HepG2 (cell line): Measurements from ENCODE around the gene PNKD. TPM values are rescaled to one million over a fixed set of nuclear protein-coding genes. Genes with fewer than 3 reads are reported as not detected.

Experiments
- ATAC-seq: fragments of 200-7000 bp; cut with Tn5 transposase; 3 replicates; pipeline ENCODE4 v1.9.1; 2020; ENCODE audit warnings: mild to moderate bottlenecking, moderate library complexity
- BruUV-seq: library from RNA; stranded (reverse); fragments of 400-500 nt; replicated peaks from 2 replicates; lab custom pipeline; 2021; lab: Mats Ljungman, UMichigan
- CTCF ChIA-PET: fragments of 300-600 bp; formaldehyde crosslinking; extraction: SDS; loops from one replicate; lab custom pipeline; 2021; ENCODE audit warnings: low total read pairs, inconsistent platforms, low intra/inter-chr PET ratio; lab: Yijun Ruan, JAX
- POLR2A ChIA-PET: fragments of 350-600 bp; sonication (Branson Sonifier 250); formaldehyde crosslinking; loops from one replicate; lab custom pipeline; 2020; ENCODE audit warnings: antibody characterized with exemption, inconsistent platforms; lab: Yijun Ruan, JAX
- DNase-seq: peaks from one replicate; pipeline ENCODE4 v3.0.0-alpha.2; 2015; ENCODE audit warnings: low spot score
- FAIRE-seq: peaks from 3 replicates; lab custom pipeline; 2011; peaks lifted over from hg19 to GRCh38; lab: Jason Lieb, UNC
- H2AFZ ChIP-seq: one replicate; pipeline ENCODE4 v1.6.1; 2011; ENCODE audit warnings: low read length, inconsistent platforms
- H3K27ac ChIP-seq: fragments of 300-600 bp; 3 replicates; pipeline ENCODE4 v1.8.0; 2011; ENCODE audit warnings: mixed run types, mild to moderate bottlenecking, mixed read lengths, low read length, inconsistent platforms; ENCODE audit not compliant: insufficient read depth; ENCODE audit errors: extremely low read length
- H3K27me3 ChIP-seq, 2 experiments: fragments of 200-600 bp in 1 of 2; 2 replicates in 1 of 2; 3 replicates in 1 of 2; pipeline versions ENCODE4 v1.6.0 to v1.8.0; 2011; ENCODE audit warnings: low read length in 2 of 2, mild to moderate bottlenecking in 2 of 2, moderate library complexity in 2 of 2, inconsistent platforms in 1 of 2; ENCODE audit not compliant: insufficient read depth in 2 of 2, control insufficient read depth in 1 of 2
- H3K36me3 ChIP-seq, 2 experiments: fragments of 200-600 bp in 1 of 2; replicated peaks in 1 of 2; 2 replicates in 1 of 2; 3 replicates in 1 of 2; pipeline versions ENCODE4 v1.5.1 to v1.8.0; 2011; ENCODE audit warnings: low read length in 2 of 2, inconsistent platforms in 1 of 2; ENCODE audit not compliant: insufficient read depth in 2 of 2, control insufficient read depth in 1 of 2
- H3K4me1 ChIP-seq: 2 replicates; pipeline ENCODE4 v1.5.1; 2012; ENCODE audit warnings: low read length, inconsistent platforms; ENCODE audit not compliant: insufficient read depth
- H3K4me2 ChIP-seq: 2 replicates; pipeline ENCODE4 v1.6.0; 2011; ENCODE audit warnings: low read depth, low read length, inconsistent platforms
- H3K4me3 ChIP-seq, 3 experiments: fragments of 200-600 bp in 1 of 3; sonication (generic), shearing (Covaris generic) in 1 of 3; replicated peaks in 1 of 3; 2 replicates each; pipeline ENCODE4 v1.5.1; 2011 to 2016; ENCODE audit warnings: low read length in 3 of 3, inconsistent platforms in 2 of 3, low read depth in 2 of 3, mild to moderate bottlenecking in 2 of 3, control low read depth in 1 of 3, mixed read lengths in 1 of 3; ENCODE audit not compliant: insufficient read depth in 1 of 3
- H3K79me2 ChIP-seq: one replicate; pipeline ENCODE4 v1.6.1; 2011; ENCODE audit warnings: low read length, inconsistent platforms; ENCODE audit not compliant: insufficient read depth
- H3K9ac ChIP-seq: 2 replicates; pipeline ENCODE4 v1.6.0; 2011; ENCODE audit warnings: mild to moderate bottlenecking, low read depth, low read length, inconsistent platforms; ENCODE audit not compliant: insufficient read depth
- H3K9me3 ChIP-seq: 2 replicates; pipeline ENCODE4 v1.5.1; 2012; ENCODE audit warnings: mild to moderate bottlenecking, low read length
- H4K20me1 ChIP-seq: 2 replicates; pipeline ENCODE4 v1.6.0; 2011; ENCODE audit warnings: inconsistent platforms, mild to moderate bottlenecking, low read length, moderate library complexity; ENCODE audit not compliant: insufficient read depth
- ARID2 ChIP-seq: sonication (generic); formaldehyde crosslinking; IDR thresholded peaks from 2 replicates; pipeline ENCODE4 v1.8.1; 2022; ENCODE audit warnings: mild to moderate bottlenecking, missing genetic modification reagents, borderline replicate concordance
- BRD4 ChIP-seq: sonication (generic); formaldehyde crosslinking; IDR thresholded peaks from 2 replicates; pipeline ENCODE4 v1.4.0; 2020; ENCODE audit warnings: missing genetic modification reagents
- CHD2 ChIP-seq: IDR thresholded peaks from 2 replicates; pipeline ENCODE4 v1.6.1; 2011; ENCODE audit warnings: low read depth, low read length, improper control_type of control experiment
- ERF ChIP-seq: IDR thresholded peaks from 2 replicates; pipeline ENCODE4 v1.6.1; 2018; ENCODE audit warnings: missing biosample characterization, missing genetic modification reagents
- IRF9 ChIP-seq: sonication (generic); formaldehyde crosslinking; IDR thresholded peaks from 2 replicates; pipeline ENCODE4 v1.8.0; 2022; ENCODE audit warnings: missing genetic modification reagents, mild to moderate bottlenecking, borderline replicate concordance
- KAT8 ChIP-seq: IDR thresholded peaks from 2 replicates; pipeline ENCODE4 v1.6.1; 2016; ENCODE audit warnings: missing genetic modification reagents, missing compliant biosample characterization
- LCORL ChIP-seq, 2 experiments: fragments of 450-650 bp in 1 of 2; sonication (generic) in 1 of 2; formaldehyde crosslinking in 1 of 2; IDR thresholded peaks; 2 replicates each; pipeline versions ENCODE4 v1.5.0 to v1.6.1; 2017 to 2020; ENCODE audit warnings: antibody characterized with exemption in 1 of 2, missing genetic modification reagents in 1 of 2
- NFATC3 ChIP-seq: sonication (generic); formaldehyde crosslinking; IDR thresholded peaks from 2 replicates; pipeline ENCODE4 v1.5.1; 2020; ENCODE audit warnings: mild to moderate bottlenecking, missing genetic modification reagents
- PRDM15 ChIP-seq: sonication (generic); formaldehyde crosslinking; IDR thresholded peaks from 2 replicates; pipeline ENCODE4 v1.4.0; 2020; ENCODE audit warnings: missing genetic modification reagents
- ZNF234 ChIP-seq: sonication (generic); formaldehyde crosslinking; conservative IDR thresholded peaks from 2 replicates; pipeline ENCODE4 v1.5.1; 2020; ENCODE audit warnings: mild to moderate bottlenecking, missing genetic modification reagents
- ZNF264 ChIP-seq: sonication (generic); formaldehyde crosslinking; IDR thresholded peaks from 2 replicates; pipeline ENCODE4 v1.4.0; 2020; ENCODE audit warnings: missing genetic modification reagents
- ZNF34 ChIP-seq: sonication (generic); formaldehyde crosslinking; IDR thresholded peaks from 2 replicates; pipeline ENCODE4 v1.4.0; 2020; ENCODE audit warnings: mild to moderate bottlenecking, missing genetic modification reagents, borderline replicate concordance
- ZNF441 ChIP-seq: sonication (generic); formaldehyde crosslinking; IDR thresholded peaks from 2 replicates; pipeline ENCODE4 v1.7.0; 2021; ENCODE audit warnings: missing genetic modification reagents, borderline replicate concordance
- ZNF589 ChIP-seq: sonication (generic); formaldehyde crosslinking; conservative IDR thresholded peaks from 2 replicates; pipeline ENCODE4 v1.8.0; 2022; ENCODE audit warnings: mild to moderate bottlenecking, moderate library complexity, missing genetic modification reagents
- ZNF788 ChIP-seq: sonication (generic); formaldehyde crosslinking; IDR thresholded peaks from 2 replicates; pipeline ENCODE4 v1.5.0; 2020; ENCODE audit warnings: mild to moderate bottlenecking, missing genetic modification reagents, borderline replicate concordance
- WGBS: methylation state at CpG from one replicate; pipeline ENCODE4 v1.1.6; 2017; ENCODE audit warnings: low lambda C conversion rate; 5-methylcytosine and 5-hydroxymethylcytosine counted together
- in situ Hi-C: cut with HindIII; loops from 2 replicates; pipeline ENCODE4 v1.10.0; 2017; ENCODE audit warnings: low pct_unique_long_range_greater_than_20kb; ENCODE audit not compliant: extremely low pct_ligation_motif_present
- intact Hi-C: fragments of 100-400 bp; cut with micrococcal nuclease; formaldehyde crosslinking; loops from one replicate; pipeline ENCODE4 v1.10.0; 2022; ENCODE audit not compliant: unreplicated experiment
- polyA plus RNA-seq, 8 experiments: library from polyadenylated mRNA; depleted of rRNA in 3 of 8; stranded (reverse) in 7 of 8; unstranded in 1 of 8; fragments of >200 nt; fragmentation: Illumina TruSeq in 4 of 8; extraction: Trizol in 4 of 8; gene quantifications; 2 replicates each; pipeline versions ENCODE4 v1.2.1 to v1.2.3, GENCODE V29; 2011 to 2016; ENCODE audit warnings: low read depth in 4 of 8, missing spikeins in 1 of 8, mixed read lengths in 1 of 8; ENCODE audit not compliant: insufficient read depth in 1 of 8
- total RNA-seq, 5 experiments: library from RNA; depleted of rRNA; stranded (reverse); fragments of >200 nt; fragmentation: Illumina TruSeq; extraction: Trizol; gene quantifications; 2 replicates each; pipeline ENCODE4 v1.2.3, GENCODE V29; 2016; ENCODE audit warnings: low read depth in 1 of 5
- TF ChIP-seq, protein P1 (sequence below): sonication (generic); formaldehyde crosslinking; IDR thresholded peaks from 2 replicates; pipeline ENCODE4 v1.8.0; 2022; ENCODE audit warnings: mild to moderate bottlenecking, missing genetic modification reagents

Gene PNKD
- total and polyA plus RNA-seq, 2 of the 13 experiments (the other 11 are each of a cell fraction or from before 2014, with no cell fraction given), result 55.9 to 80.4 TPM

DNA sequence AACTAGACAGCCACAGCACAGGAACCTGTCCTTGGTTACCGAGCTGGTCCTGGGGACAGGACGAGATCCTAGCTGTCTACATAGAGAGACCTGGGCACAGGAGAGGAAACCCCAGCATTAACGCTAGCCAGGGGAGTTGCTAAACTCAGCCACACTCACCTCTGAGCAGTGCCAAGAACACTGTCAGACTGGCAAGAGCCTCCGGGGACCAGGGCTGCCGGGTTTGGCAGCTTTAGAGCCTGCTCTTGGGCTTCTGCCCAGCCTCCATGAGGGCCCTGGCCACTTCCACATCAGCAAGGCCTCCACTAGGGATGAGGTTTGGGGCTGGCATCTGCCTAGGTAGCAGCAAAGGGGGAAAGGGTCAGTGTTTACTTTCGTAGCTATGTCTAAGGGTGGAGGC lies 15.3 kb downstream of the PNKD start (continued):
- TF ChIP-seq CHD2 (no peak), NFATC3 (CRISPR knock-in tag) (no peak), IRF9 (no peak), ZNF589 (CRISPR knock-in tag) (no peak), ZNF788 (CRISPR knock-in tag) (no peak), ERF (CRISPR knock-in tag) (no peak)

DNA sequence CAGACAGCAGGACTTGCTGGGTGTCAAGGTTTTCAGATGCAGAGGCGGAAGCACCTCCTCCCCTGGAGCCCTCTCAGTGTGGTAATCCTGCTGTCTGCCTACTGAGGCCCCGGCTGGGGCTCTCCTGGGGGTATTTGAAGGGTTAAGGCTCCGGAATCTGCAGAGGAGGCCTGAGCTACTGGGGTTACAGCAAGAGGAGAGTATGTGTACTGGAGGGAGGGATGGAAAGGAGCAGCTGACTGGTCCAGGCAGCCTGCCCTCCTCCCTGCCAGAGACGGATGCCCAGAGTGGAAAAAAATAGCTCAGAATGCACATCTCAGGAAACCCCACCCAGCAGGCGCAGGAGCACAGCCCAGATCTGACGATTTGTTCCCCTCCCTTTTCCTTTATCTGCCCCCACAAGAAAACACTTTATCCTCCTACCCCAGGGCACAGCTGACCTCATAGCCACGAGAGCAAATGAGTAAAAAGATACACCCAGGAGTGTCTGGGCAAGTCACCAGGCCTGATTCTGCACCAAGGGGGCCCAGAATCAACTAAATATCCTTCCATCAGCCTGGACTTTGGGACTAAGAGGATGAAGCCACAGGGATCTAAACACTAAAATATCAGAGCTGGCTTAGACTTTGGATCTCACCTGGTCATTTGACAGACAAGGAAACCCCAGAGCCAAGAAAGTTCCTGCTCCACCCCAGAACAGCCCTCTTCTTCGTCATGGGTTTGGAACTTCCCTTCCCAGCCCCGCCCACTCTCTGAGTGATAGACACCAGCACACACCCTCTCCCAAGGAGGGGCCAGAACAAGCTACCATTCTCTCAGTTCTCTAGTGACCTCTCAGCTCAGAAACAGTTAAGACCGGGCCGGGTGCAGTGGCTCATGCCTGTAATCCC lies 16.5 kb downstream of the PNKD start:
- Histone ChIP-seq H2AFZ (no peak overlapping the region), H3K27me3 (no peaks in the 10 kb centered on the region; a peak in 1 of 5 replicates), H3K27ac (peak overlapping the region; percentile 64), H3K9me3 (no peaks in the 10 kb centered on the region), H3K36me3 (peaks cover 10 to 21% of the 10 kb centered on the region in 2 experiments), H3K4me2 (peak overlapping the region; percentile 67), H4K20me1 (peaks cover 64% of the 10 kb centered on the region), H3K9ac (peak overlapping the region; percentile 55), H3K79me2 (peaks cover 80% of the 10 kb centered on the region), H3K4me3 (peak overlapping the region in 1 of 3 experiments; percentile 43; a peak in 2 of 6 replicates), H3K4me1 (peaks cover 76% of the 10 kb centered on the region)
- DNase-seq (peak; percentile 96), FAIRE-seq (peak; percentile 84), ATAC-seq (peak; percentile 67)
- no TSS peak for BruUV-seq
- in situ Hi-C loops, result no loop called here
- intact Hi-C loops, result loop anchor here (1.0 kb wide), 1 partner anchor 17 kb away; the partner anchor contains the start of genes AAMP and PNKD
- POLR2A ChIA-PET, result interaction anchor here (0.7 to 6.7 kb wide), 19 partner anchors 9 to 158 kb away, joined by 3 to 121 read pairs (median 6); partner anchors contain the start of genes AAMP, CATIP, CTDSP1 and PNKD
- CTCF ChIA-PET, result interaction anchor here (0.8 kb wide), 1 partner anchor 14 kb away, joined by 3 read pairs; no protein-coding TSS in a partner anchor
- WGBS, result 29% methylated on average over 11 of the region's 11 CpGs
- TF ChIP-seq LCORL (IDR thresholded peaks at IDR 0.05), result no peak
- TF ChIP-seq LCORL (CRISPR knock-in tag; IDR thresholded peaks at IDR 0.05), result peak; percentile 51; the same call in 1 of the 2 replicates
- TF ChIP-seq ZNF264 (CRISPR knock-in tag), result no peak
- TF ChIP-seq, protein P1, sequence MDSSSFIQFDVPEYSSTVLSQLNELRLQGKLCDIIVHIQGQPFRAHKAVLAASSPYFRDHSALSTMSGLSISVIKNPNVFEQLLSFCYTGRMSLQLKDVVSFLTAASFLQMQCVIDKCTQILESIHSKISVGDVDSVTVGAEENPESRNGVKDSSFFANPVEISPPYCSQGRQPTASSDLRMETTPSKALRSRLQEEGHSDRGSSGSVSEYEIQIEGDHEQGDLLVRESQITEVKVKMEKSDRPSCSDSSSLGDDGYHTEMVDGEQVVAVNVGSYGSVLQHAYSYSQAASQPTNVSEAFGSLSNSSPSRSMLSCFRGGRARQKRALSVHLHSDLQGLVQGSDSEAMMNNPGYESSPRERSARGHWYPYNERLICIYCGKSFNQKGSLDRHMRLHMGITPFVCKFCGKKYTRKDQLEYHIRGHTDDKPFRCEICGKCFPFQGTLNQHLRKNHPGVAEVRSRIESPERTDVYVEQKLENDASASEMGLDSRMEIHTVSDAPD (CRISPR knock-in tag), result no peak
- TF ChIP-seq KAT8 (CRISPR knock-in tag), result peak; percentile 48; the same call in 1 of the 2 replicates
- TF ChIP-seq ZNF34 (CRISPR knock-in tag), result no peak
- no peak for TF ChIP-seq NFATC3 (CRISPR knock-in tag)
- TF ChIP-seq ARID2 (CRISPR knock-in tag), result no peak
- TF ChIP-seq BRD4, result no peak
- no peak for TF ChIP-seq ZNF234 (CRISPR knock-in tag)
- no peak for TF ChIP-seq ZNF441 (CRISPR knock-in tag)
- TF ChIP-seq PRDM15 (CRISPR knock-in tag), result no peak
